GM12878 (cell line): ENCODE data around the gene ADGRL2. TPM values are rescaled to one million over a fixed set of nuclear protein-coding genes. Genes with fewer than 3 reads are reported as not detected.

Experiments used
- ATAC-seq: fragments of 200-7000 bp; cut with Tn5 transposase; 3 replicates; pipeline ENCODE4 v1.9.1; 2020; ENCODE audit warnings: mild to moderate bottlenecking, moderate library complexity
- BruUV-seq: library from RNA; stranded (reverse); fragments of 400-500 nt; replicated peaks from 2 replicates; lab custom pipeline; 2021; lab: Mats Ljungman, UMichigan
- CTCF ChIA-PET: fragments of 300-600 bp; sonication (Branson Sonifier 250); formaldehyde crosslinking; extraction: SDS; loops from one replicate; lab custom pipeline; 2021; ENCODE audit warnings: inconsistent platforms; lab: Yijun Ruan, JAX
- POLR2A ChIA-PET: fragments of 350-600 bp; formaldehyde crosslinking; extraction: SDS; loops from one replicate; lab custom pipeline; 2021; ENCODE audit warnings: inconsistent platforms; lab: Charles Lee
- RAD21 ChIA-PET: fragments of 300-600 bp; sonication (Branson Sonifier 250); formaldehyde crosslinking; loops from one replicate; lab custom pipeline; 2023; ENCODE audit warnings: antibody characterized with exemption; ENCODE audit not compliant: unreplicated experiment; lab: Charles Lee
- SMC1A ChIA-PET: fragments of 300-600 bp; sonication (Branson Sonifier 250); formaldehyde crosslinking; loops from one replicate; lab custom pipeline; 2023; ENCODE audit not compliant: unreplicated experiment, uncharacterized antibody; lab: Charles Lee
- DNase-seq: peaks from one replicate; pipeline ENCODE4 v3.0.0-alpha.2; 2011; ENCODE audit warnings: low read depth, low spot score
- FAIRE-seq: peaks from 3 replicates; lab custom pipeline; 2011; peaks lifted over from hg19 to GRCh38; lab: Jason Lieb, UNC
- H2AFZ ChIP-seq: 2 replicates; pipeline ENCODE4 v1.6.0; 2011; ENCODE audit warnings: low read depth, low read length, control low read depth; ENCODE audit not compliant: control insufficient read depth
- H3K27ac ChIP-seq: 2 replicates; pipeline ENCODE4 v1.5.1; 2011; ENCODE audit warnings: control low read depth; ENCODE audit not compliant: control insufficient read depth, insufficient read depth
- H3K27me3 ChIP-seq, 2 experiments: replicated peaks in 1 of 2; 2 replicates each; pipeline versions ENCODE4 v1.6.0 to v1.6.1; 2011; ENCODE audit warnings: low read length in 1 of 2; ENCODE audit not compliant: control insufficient read depth in 2 of 2, insufficient read depth in 2 of 2
- H3K36me3 ChIP-seq, 2 experiments: 2 replicates each; pipeline ENCODE4 v1.5.1; 2011; ENCODE audit warnings: low read length in 1 of 2; ENCODE audit not compliant: control insufficient read depth in 2 of 2, insufficient read depth in 2 of 2
- H3K4me1 ChIP-seq: 2 replicates; pipeline ENCODE4 v1.6.1; 2011; ENCODE audit warnings: mild to moderate bottlenecking, low read length, moderate library complexity, mixed read lengths; ENCODE audit not compliant: control insufficient read depth, insufficient read depth
- H3K4me2 ChIP-seq: 2 replicates; pipeline ENCODE4 v1.6.0; 2011; ENCODE audit warnings: control low read depth; ENCODE audit not compliant: control insufficient read depth, insufficient read depth
- H3K4me3 ChIP-seq: fragments of 200-600 bp; sonication (generic); 2 replicates; pipeline ENCODE4 v1.5.1; 2016
- H3K79me2 ChIP-seq: 2 replicates; pipeline ENCODE4 v1.6.0; 2011; ENCODE audit warnings: low read length; ENCODE audit not compliant: control insufficient read depth, insufficient read depth
- H3K9ac ChIP-seq: 2 replicates; pipeline ENCODE4 v1.8.0; 2011; ENCODE audit warnings: low read length, control low read depth, mixed read lengths; ENCODE audit not compliant: control insufficient read depth, insufficient read depth
- H3K9me3 ChIP-seq: replicated peaks from 3 replicates; pipeline ENCODE4 v1.5.1; 2011; ENCODE audit warnings: mild to moderate bottlenecking, low read length; ENCODE audit not compliant: control insufficient read depth, insufficient read depth
- H4K20me1 ChIP-seq: 2 replicates; pipeline ENCODE4 v1.6.0; 2011; ENCODE audit not compliant: control insufficient read depth, insufficient read depth
- ATF3 ChIP-seq: IDR thresholded peaks from 2 replicates; pipeline ENCODE4 v1.6.1; 2011; ENCODE audit warnings: low read depth, mild to moderate bottlenecking, low read length, moderate library complexity, borderline replicate concordance; ENCODE audit errors: extremely low read depth
- CHD1 ChIP-seq: IDR thresholded peaks from 2 replicates; pipeline ENCODE4 v1.6.1; 2012; ENCODE audit warnings: low read depth, low read length, improper control_type of control experiment
- CREB1 ChIP-seq: IDR thresholded peaks from 2 replicates; pipeline ENCODE4 v1.6.1; 2012; ENCODE audit warnings: low read depth, mild to moderate bottlenecking, inconsistent platforms
- DPF2 ChIP-seq: fragments of 450-650 bp; IDR thresholded peaks from 2 replicates; pipeline ENCODE4 v1.6.1; 2017; ENCODE audit warnings: mild to moderate bottlenecking
- E2F4 ChIP-seq: IDR thresholded peaks from 2 replicates; pipeline ENCODE4 v1.6.1; 2012; ENCODE audit warnings: low read depth, low read length, improper control_type of control experiment
- HCFC1 ChIP-seq: fragments of 150-350 bp; IDR thresholded peaks from 2 replicates; pipeline ENCODE4 v1.6.1; 2014; ENCODE audit warnings: low read length
- MEF2B ChIP-seq: fragments of 450-650 bp; IDR thresholded peaks from 2 replicates; pipeline ENCODE4 v1.6.1; 2018; ENCODE audit warnings: mild to moderate bottlenecking, moderate library complexity; ENCODE audit not compliant: partially characterized antibody, poor library complexity, severe bottlenecking
- NBN ChIP-seq: fragments of 450-650 bp; IDR thresholded peaks from 2 replicates; pipeline ENCODE4 v1.6.1; 2016
- SIN3A ChIP-seq: IDR thresholded peaks from 2 replicates; pipeline ENCODE4 v1.6.1; 2012; ENCODE audit warnings: low read depth, low read length, improper control_type of control experiment
- SKIL ChIP-seq: fragments of 450-650 bp; IDR thresholded peaks from 2 replicates; pipeline ENCODE4 v1.6.1; 2017; ENCODE audit warnings: mild to moderate bottlenecking, low read depth, inconsistent platforms; ENCODE audit not compliant: poor library complexity, severe bottlenecking
- SMAD1 ChIP-seq: fragments of 450-650 bp; IDR thresholded peaks from 2 replicates; pipeline ENCODE4 v1.6.1; 2018; ENCODE audit warnings: mild to moderate bottlenecking, low read depth; ENCODE audit not compliant: partially characterized antibody
- SUZ12 ChIP-seq: fragments of 200-600 bp; sonication (generic); IDR thresholded peaks from one replicate; pipeline ENCODE4 v1.6.1; 2018; ENCODE audit warnings: antibody characterized with exemption, mild to moderate bottlenecking; ENCODE audit not compliant: unreplicated experiment
- TBL1XR1 ChIP-seq: IDR thresholded peaks from 2 replicates; pipeline ENCODE4 v1.6.1; 2012; ENCODE audit warnings: low read depth, low read length, improper control_type of control experiment
- TCF12 ChIP-seq: IDR thresholded peaks from 2 replicates; pipeline ENCODE4 v1.6.1; 2011; ENCODE audit warnings: low read depth, mild to moderate bottlenecking, low read length
- WRNIP1 ChIP-seq: IDR thresholded peaks from 2 replicates; pipeline ENCODE4 v1.6.1; 2011; ENCODE audit warnings: low read depth, low read length, improper control_type of control experiment, borderline replicate concordance
- ZNF207 ChIP-seq: fragments of 450-650 bp; IDR thresholded peaks from 2 replicates; pipeline ENCODE4 v1.6.1; 2014; ENCODE audit warnings: antibody characterized with exemption, mild to moderate bottlenecking, borderline replicate concordance
- ZNF622 ChIP-seq: fragments of 450-650 bp; IDR thresholded peaks from 2 replicates; pipeline ENCODE4 v1.6.1; 2017; ENCODE audit warnings: mild to moderate bottlenecking, inconsistent platforms
- WGBS: methylation state at CpG from one replicate; pipeline ENCODE4 v1.1.6; 2016; ENCODE audit warnings: low lambda C conversion rate; ENCODE audit not compliant: insufficient replicate concordance, insufficient coverage; ENCODE audit errors: missing lambda C conversion rate; 5-methylcytosine and 5-hydroxymethylcytosine counted together
- in situ Hi-C: fragments of 300-500 bp; cut with MboI; formaldehyde crosslinking; loops from 9 replicates; pipeline ENCODE4 v1.14.3; 2018; ENCODE audit warnings: mixed read lengths
- intact Hi-C: fragments of 100-400 bp; cut with micrococcal nuclease; formaldehyde crosslinking; loops from one replicate; pipeline ENCODE4 v1.14.2; 2022; ENCODE audit not compliant: unreplicated experiment
- polyA plus RNA-seq, 11 experiments: library from polyadenylated mRNA; depleted of rRNA in 4 of 11; unstranded in 6 of 11; stranded (reverse) in 5 of 11; fragments of >200 nt; fragmentation: Nextera tagmentation in 4 of 11; fragmentation: Illumina TruSeq in 1 of 11; extraction: Ambion mirVana in 4 of 11; extraction: Trizol in 1 of 11; gene quantifications; 1 replicate in 1 of 11; 2 replicates in 10 of 11; pipeline versions ENCODE4 v1.2.1 to v1.2.3, GENCODE V29; 2011 to 2016; ENCODE audit warnings: inconsistent platforms in 2 of 11, missing spikeins in 2 of 11, low read depth in 1 of 11
- total RNA-seq, 4 experiments: library from RNA; depleted of rRNA in 3 of 4; stranded (reverse); fragments of >200 nt in 3 of 4; fragmentation: Illumina TruSeq in 1 of 4; extraction: Trizol in 1 of 4; gene quantifications; 2 replicates each; pipeline versions ENCODE4 v1.2.1 to v1.2.3, GENCODE V29; 2013 to 2021

ADGRL2 gene
- total and polyA plus RNA-seq, 10 of the 15 experiments (the other 5 are each of a cell fraction or from before 2014, with no cell fraction given) = 0.03 to 13.6 (median 0.21) TPM

- FAIRE-seq (no peak), ATAC-seq (no peak), DNase-seq (no peak)
- CTCF ChIA-PET = interaction anchor here (0.7 kb wide), 1 partner anchor 413 kb away, joined by 4 read pairs; no protein-coding TSS in a partner anchor
- WGBS = 19% methylated on average over 2 of the region's 2 CpGs
- in situ Hi-C loops (no loop called here), intact Hi-C loops (no loop called here)
- no peaks in the 10 kb centered on the region for H3K4me1 ChIP-seq
- RAD21 ChIA-PET = no interaction called here
- no peaks in the 10 kb centered on the region for H3K79me2 ChIP-seq
- H4K20me1 ChIP-seq = no peaks in the 10 kb centered on the region
- H3K27me3 ChIP-seq = no peaks in the 10 kb centered on the region
- H2AFZ ChIP-seq = no peak overlapping the region
- no peaks in the 10 kb centered on the region for H3K36me3 ChIP-seq
- H3K27ac ChIP-seq = no peak overlapping the region
- SMC1A ChIA-PET = no interaction called here
- TF ChIP-seq CHD1 (no peak), TCF12 (no peak), SKIL (no peak), SUZ12 (no peak), CREB1 (no peak)
- POLR2A ChIA-PET = no interaction called here
- no peak overlapping the region for H3K4me2 ChIP-seq
- BruUV-seq = no TSS peak
- no peaks in the 10 kb centered on the region for H3K9me3 ChIP-seq
- no peak overlapping the region for H3K4me3 ChIP-seq
- H3K9ac ChIP-seq = no peak overlapping the region
These were observed 106.8 kb downstream of the ADGRL2 start for GRCh38 chr1:81907575-81907974.

- H3K9ac ChIP-seq = no peak overlapping the region
- no peaks in the 10 kb centered on the region for H3K36me3 ChIP-seq
- POLR2A ChIA-PET = interaction anchor here (0.6 kb wide), 1 partner anchor 47 kb away, joined by 4 read pairs; no protein-coding TSS in a partner anchor
- no peak overlapping the region for H2AFZ ChIP-seq
- H3K27me3 ChIP-seq = no peaks in the 10 kb centered on the region
- WGBS = 12% methylated on average over 3 of the region's 3 CpGs
- no peaks in the 10 kb centered on the region for H3K4me1 ChIP-seq
- ATAC-seq (no peak), DNase-seq (no peak), FAIRE-seq (no peak)
- no peak overlapping the region for H3K4me2 ChIP-seq
- H4K20me1 ChIP-seq = no peaks in the 10 kb centered on the region
- no peaks in the 10 kb centered on the region for H3K9me3 ChIP-seq
- intact Hi-C loops = no loop called here
- H3K79me2 ChIP-seq = no peaks in the 10 kb centered on the region
- RAD21 ChIA-PET = no interaction called here
- H3K27ac ChIP-seq = no peak overlapping the region
- CTCF ChIA-PET = no interaction called here
- SMC1A ChIA-PET = no interaction called here
- in situ Hi-C loops = no loop called here
- H3K4me3 ChIP-seq = no peak overlapping the region
- BruUV-seq = no TSS peak
- TF ChIP-seq TBL1XR1 (no peak), ZNF622 (no peak), MEF2B (no peak), SMAD1 (no peak), SIN3A (no peak), DPF2 (no peak), ZNF207 (no peak), WRNIP1 (no peak), HCFC1 (no peak), NBN (no peak), ATF3 (no peak), E2F4 (no peak)
These were observed 111.6 kb downstream of the ADGRL2 start for GRCh38 chr1:81912383-81912782.
